Measurements from ENCODE around the gene CCSER2. TPM values are rescaled to one million over a fixed set of nuclear protein-coding genes. Genes with fewer than 3 reads are reported as not detected.
"Not testable (repeated sequence)": the region's sequence is repeated elsewhere in the genome, so short reads cannot be mapped to it uniquely, and the experiment has no call there.

The CCSER2 gene
- total RNA-seq, 3 donors from 2014 or later: 30.2 to 118 (median 48.3) TPM

- no peaks in the 10 kb centered on the region for H3K4me1 ChIP-seq (ENCODE audit: low read depth)
- intact Hi-C loops (cut with DNase I, micrococcal nuclease): no loop called here
- H3K4me3 ChIP-seq: no peak overlapping the region
- no peaks in the 10 kb centered on the region for H3K36me3 ChIP-seq (ENCODE audit: low read depth)
- ATAC-seq (no peak), DNase-seq (no peak)
- TF ChIP-seq, protein P1, sequence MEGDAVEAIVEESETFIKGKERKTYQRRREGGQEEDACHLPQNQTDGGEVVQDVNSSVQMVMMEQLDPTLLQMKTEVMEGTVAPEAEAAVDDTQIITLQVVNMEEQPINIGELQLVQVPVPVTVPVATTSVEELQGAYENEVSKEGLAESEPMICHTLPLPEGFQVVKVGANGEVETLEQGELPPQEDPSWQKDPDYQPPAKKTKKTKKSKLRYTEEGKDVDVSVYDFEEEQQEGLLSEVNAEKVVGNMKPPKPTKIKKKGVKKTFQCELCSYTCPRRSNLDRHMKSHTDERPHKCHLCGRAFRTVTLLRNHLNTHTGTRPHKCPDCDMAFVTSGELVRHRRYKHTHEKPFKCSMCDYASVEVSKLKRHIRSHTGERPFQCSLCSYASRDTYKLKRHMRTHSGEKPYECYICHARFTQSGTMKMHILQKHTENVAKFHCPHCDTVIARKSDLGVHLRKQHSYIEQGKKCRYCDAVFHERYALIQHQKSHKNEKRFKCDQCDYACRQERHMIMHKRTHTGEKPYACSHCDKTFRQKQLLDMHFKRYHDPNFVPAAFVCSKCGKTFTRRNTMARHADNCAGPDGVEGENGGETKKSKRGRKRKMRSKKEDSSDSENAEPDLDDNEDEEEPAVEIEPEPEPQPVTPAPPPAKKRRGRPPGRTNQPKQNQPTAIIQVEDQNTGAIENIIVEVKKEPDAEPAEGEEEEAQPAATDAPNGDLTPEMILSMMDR (IDR thresholded peaks at IDR 0.05): no peak
- H3K9me3 ChIP-seq: no peaks in the 10 kb centered on the region
Observed at GRCh38 chr10:84341983-84342382, 13.6 kb downstream of the CCSER2 start.

DNA sequence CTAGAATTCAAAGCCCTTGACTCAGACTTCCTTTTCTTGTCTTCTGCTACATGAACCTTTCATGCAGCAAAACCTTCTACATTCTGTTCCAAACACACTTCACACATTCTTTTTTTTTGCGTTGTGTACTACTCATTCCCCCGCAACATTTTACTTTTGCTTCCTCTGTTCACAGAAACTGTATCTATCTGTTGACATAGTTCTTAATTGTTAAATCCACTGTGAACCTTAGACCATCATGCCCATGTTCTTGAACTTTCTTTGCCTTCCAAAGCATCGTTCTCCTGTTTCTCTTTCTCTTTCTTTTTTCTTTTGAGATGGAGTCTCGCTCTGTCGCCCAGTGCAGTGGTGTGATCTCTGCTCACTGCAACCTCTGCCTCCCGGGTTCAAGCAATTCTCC, 14.2 kb downstream of the CCSER2 start:
- intact Hi-C loops (cut with DNase I, micrococcal nuclease): no loop called here
- ATAC-seq: no peak
- Histone ChIP-seq H3K4me1 (ENCODE audit: low read depth) (no peaks in the 10 kb centered on the region), H3K4me3 (no peak overlapping the region), H3K36me3 (ENCODE audit: low read depth) (no peaks in the 10 kb centered on the region), H3K9me3 (no peaks in the 10 kb centered on the region)
- TF ChIP-seq, protein P1 (IDR thresholded peaks at IDR 0.05): no peak
- DNase-seq: no peak

DNA sequence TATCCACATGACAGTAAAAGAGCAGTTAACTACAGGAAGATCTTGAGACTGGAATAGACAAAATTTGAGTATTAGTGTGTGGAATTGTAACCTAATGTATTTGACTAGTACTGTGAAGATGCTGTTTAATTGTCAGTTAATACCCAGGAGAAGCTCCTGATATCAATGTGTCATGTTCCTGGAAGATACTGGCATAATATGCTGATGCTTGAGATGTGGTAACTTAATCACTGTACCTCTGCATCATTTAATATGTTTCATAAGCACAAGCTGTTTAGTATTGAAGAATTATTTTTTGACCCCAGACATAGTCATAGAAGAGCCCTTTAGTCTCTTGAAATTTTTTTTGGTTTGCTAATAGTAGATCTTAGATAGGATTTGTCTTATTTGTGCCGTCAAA, 15.4 kb downstream of the CCSER2 start:
- H3K4me1 ChIP-seq (ENCODE audit: low read depth): no peaks in the 10 kb centered on the region
- H3K36me3 ChIP-seq (ENCODE audit: low read depth): no peaks in the 10 kb centered on the region
- intact Hi-C loops (cut with DNase I, micrococcal nuclease): no loop called here
- TF ChIP-seq, protein P1 (IDR thresholded peaks at IDR 0.05): no peak
- no peak for ATAC-seq
- H3K4me3 ChIP-seq: no peak overlapping the region
- DNase-seq: no peak
- no peaks in the 10 kb centered on the region for H3K9me3 ChIP-seq

GRCh38 chr10:84344526-84344925, 16.1 kb downstream of the CCSER2 start:
- H3K9me3 ChIP-seq: no peaks in the 10 kb centered on the region
- H3K36me3 ChIP-seq (ENCODE audit: low read depth): no peaks in the 10 kb centered on the region
- TF ChIP-seq, protein P1 (IDR thresholded peaks at IDR 0.05): no peak
- no peak for DNase-seq
- no peaks in the 10 kb centered on the region for H3K4me1 ChIP-seq (ENCODE audit: low read depth)
- ATAC-seq: no peak
- intact Hi-C loops (cut with DNase I, micrococcal nuclease): no loop called here
- H3K4me3 ChIP-seq: no peak overlapping the region

DNA sequence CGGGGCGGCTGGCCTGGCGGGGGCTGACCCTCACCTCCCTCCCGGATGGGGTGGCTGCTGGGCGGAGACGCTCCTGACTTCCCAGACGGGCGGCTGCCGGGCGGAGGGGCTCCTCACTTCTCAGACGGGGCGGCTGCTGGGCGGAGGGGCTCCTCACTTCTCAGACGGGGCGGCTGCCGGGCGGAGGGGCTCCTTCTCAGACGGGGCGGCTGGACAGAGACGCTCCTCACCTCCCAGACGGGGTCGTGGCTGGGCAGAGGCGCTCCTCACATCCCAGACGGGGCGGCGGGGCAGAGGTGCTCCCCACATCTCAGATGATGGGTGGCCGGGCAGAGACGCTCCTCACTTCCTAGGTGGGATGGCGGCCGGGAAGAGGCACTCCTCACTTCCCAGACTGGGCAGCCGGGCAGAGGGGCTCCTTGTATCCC, 19.2 kb downstream of the CCSER2 start:
- H3K4me1 ChIP-seq (ENCODE audit: low read depth); DNase-seq; H3K36me3 ChIP-seq (ENCODE audit: low read depth); H3K9me3 ChIP-seq; ATAC-seq; H3K4me3 ChIP-seq; intact Hi-C loops (cut with DNase I, micrococcal nuclease): not testable (repeated sequence)

DNA sequence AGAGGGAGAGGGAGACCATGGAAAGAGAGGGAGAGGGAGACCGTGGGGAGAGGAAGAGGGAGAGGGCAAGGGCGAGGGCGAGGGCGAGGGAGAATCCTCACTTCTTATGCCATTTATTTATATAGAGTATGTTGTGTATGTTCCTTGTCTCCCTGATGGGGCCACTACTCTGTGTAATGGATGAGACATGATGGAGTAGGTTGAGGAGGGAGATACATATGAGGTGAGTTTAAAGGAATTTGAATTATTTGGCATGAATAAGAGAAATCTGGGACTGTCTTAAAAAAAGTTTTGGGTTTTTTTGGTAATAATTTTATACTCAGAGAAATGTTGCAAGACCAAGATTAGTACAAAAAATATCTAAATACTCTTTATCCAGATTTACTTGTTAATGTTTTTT, 20.1 kb downstream of the CCSER2 start:
- peaks cover 4% of the 10 kb centered on the region for H3K4me1 ChIP-seq (ENCODE audit: low read depth)
- H3K36me3 ChIP-seq (ENCODE audit: low read depth): no peaks in the 10 kb centered on the region
- intact Hi-C loops (cut with DNase I, micrococcal nuclease): no loop called here
- no peaks in the 10 kb centered on the region for H3K9me3 ChIP-seq
- TF ChIP-seq, protein P1 (IDR thresholded peaks at IDR 0.05): no peak
- no peak overlapping the region for H3K4me3 ChIP-seq
- DNase-seq: no peak
- ATAC-seq: no peak

Measured in mucosa of descending colon (tissue), 3 donors.